HepG2 (cell line): ENCODE measurements around the gene PTGR2. TPM values are rescaled to one million over a fixed set of nuclear protein-coding genes. Genes with fewer than 3 reads are reported as not detected.

Source experiments
- AHR ChIP-seq: IDR thresholded peaks from 2 replicates; pipeline ENCODE4 v1.6.1; 2018; ENCODE audit warnings: missing genetic modification reagents, missing compliant biosample characterization
- HNRNPH1 ChIP-seq: fragments of 200-400 bp; formaldehyde crosslinking; optimal IDR thresholded peaks from 2 replicates; pipeline ENCODE3; 2017; ENCODE audit warnings: mild to moderate bottlenecking, low read depth, low read length
- NFAT5 ChIP-seq: sonication (generic); formaldehyde crosslinking; IDR thresholded peaks from 2 replicates; pipeline ENCODE4 v1.4.0; 2020; ENCODE audit warnings: missing genetic modification reagents
- ZEB1 ChIP-seq: IDR thresholded peaks from 2 replicates; pipeline ENCODE4 v1.6.1; 2012; ENCODE audit warnings: mild to moderate bottlenecking, low read depth, inconsistent platforms; ENCODE audit not compliant: insufficient replicate concordance
- ZFP36 ChIP-seq: fragments of 150-350 bp; IDR thresholded peaks from 2 replicates; pipeline ENCODE4 v1.6.1; 2018; ENCODE audit warnings: borderline replicate concordance, low read length, low read depth; ENCODE audit not compliant: partially characterized antibody
- ZMYM2 ChIP-seq: sonication (generic); formaldehyde crosslinking; IDR thresholded peaks from 2 replicates; pipeline ENCODE4 v1.8.0; 2022; ENCODE audit warnings: mild to moderate bottlenecking, missing genetic modification reagents
- ZNF773 ChIP-seq: sonication (generic); formaldehyde crosslinking; IDR thresholded peaks from 2 replicates; pipeline ENCODE4 v1.4.0; 2020; ENCODE audit warnings: missing genetic modification reagents, borderline replicate concordance
- polyA plus RNA-seq, 8 experiments: library from polyadenylated mRNA; depleted of rRNA in 3 of 8; stranded (reverse) in 7 of 8; unstranded in 1 of 8; fragments of >200 nt; fragmentation: Illumina TruSeq in 4 of 8; extraction: Trizol in 4 of 8; gene quantifications; 2 replicates each; pipeline versions ENCODE4 v1.2.1 to v1.2.3, GENCODE V29; 2011 to 2016; ENCODE audit warnings: low read depth in 4 of 8, missing spikeins in 1 of 8, mixed read lengths in 1 of 8; ENCODE audit not compliant: insufficient read depth in 1 of 8
- total RNA-seq, 5 experiments: library from RNA; depleted of rRNA; stranded (reverse); fragments of >200 nt; fragmentation: Illumina TruSeq; extraction: Trizol; gene quantifications; 2 replicates each; pipeline ENCODE4 v1.2.3, GENCODE V29; 2016; ENCODE audit warnings: low read depth in 1 of 5
- TF ChIP-seq, protein P1 (sequence below): sonication (generic); formaldehyde crosslinking; IDR thresholded peaks from 2 replicates; pipeline ENCODE4 v1.8.0; 2022; ENCODE audit warnings: missing genetic modification reagents, mild to moderate bottlenecking, borderline replicate concordance

Gene PTGR2
- total and polyA plus RNA-seq, 2 of the 13 experiments (the other 11 are each of a cell fraction or from before 2014, with no cell fraction given) = 3.0 to 4.3 TPM

- TF ChIP-seq NFAT5 (no peak), ZFP36 (no peak), ZNF773 (CRISPR knock-in tag) (no peak), AHR (no peak), ZEB1 (no peak), ZMYM2 (CRISPR knock-in tag) (no peak), HNRNPH1 (no peak)
- TF ChIP-seq, protein P1, sequence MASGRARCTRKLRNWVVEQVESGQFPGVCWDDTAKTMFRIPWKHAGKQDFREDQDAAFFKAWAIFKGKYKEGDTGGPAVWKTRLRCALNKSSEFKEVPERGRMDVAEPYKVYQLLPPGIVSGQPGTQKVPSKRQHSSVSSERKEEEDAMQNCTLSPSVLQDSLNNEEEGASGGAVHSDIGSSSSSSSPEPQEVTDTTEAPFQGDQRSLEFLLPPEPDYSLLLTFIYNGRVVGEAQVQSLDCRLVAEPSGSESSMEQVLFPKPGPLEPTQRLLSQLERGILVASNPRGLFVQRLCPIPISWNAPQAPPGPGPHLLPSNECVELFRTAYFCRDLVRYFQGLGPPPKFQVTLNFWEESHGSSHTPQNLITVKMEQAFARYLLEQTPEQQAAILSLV (CRISPR knock-in tag) = no peak
Observed at GRCh38 chr14:73842201-73842600, 9.4 kb upstream of the PTGR2 start (continued).
